K562 (cell line): ENCODE data around the gene EFCAB10. TPM values are rescaled to one million over a fixed set of nuclear protein-coding genes. Genes with fewer than 3 reads are reported as not detected.

Source experiments
- ARID3A ChIP-seq: IDR thresholded peaks from 2 replicates; pipeline ENCODE4 v1.6.1; 2012; ENCODE audit warnings: low read depth, low read length, improper control_type of control experiment, borderline replicate concordance
- CHD1 ChIP-seq: fragments of 200-600 bp; sonication (generic); IDR thresholded peaks from one replicate; pipeline ENCODE4 v1.6.1; 2012; ENCODE audit warnings: mild to moderate bottlenecking, moderate library complexity, low read length, inconsistent platforms
- CTBP1 ChIP-seq: fragments of 450-650 bp; IDR thresholded peaks from 2 replicates; pipeline ENCODE4 v1.6.1; 2016; ENCODE audit warnings: borderline replicate concordance
- FOXM1 ChIP-seq, 2 experiments: fragments of 450-650 bp in 1 of 2; sonication (generic) in 1 of 2; formaldehyde crosslinking in 1 of 2; IDR thresholded peaks; 2 replicates each; pipeline versions ENCODE4 v1.6.1 to v1.9.0; 2017 to 2022; ENCODE audit warnings: low read depth in 2 of 2, mild to moderate bottlenecking in 2 of 2, missing genetic modification reagents in 1 of 2, moderate library complexity in 1 of 2
- GTF2F1 ChIP-seq: IDR thresholded peaks from 2 replicates; pipeline ENCODE4 v1.6.1; 2011; ENCODE audit warnings: low read depth, low read length, improper control_type of control experiment
- NR2C1 ChIP-seq, 2 experiments: fragments of 450-650 bp; IDR thresholded peaks; 2 replicates each; pipeline ENCODE4 v1.6.1; 2017; ENCODE audit warnings: mild to moderate bottlenecking in 2 of 2, antibody characterized with exemption in 1 of 2, inconsistent platforms in 1 of 2, missing compliant biosample characterization in 1 of 2, missing genetic modification characterization in 1 of 2
- PTTG1 ChIP-seq: fragments of 450-650 bp; IDR thresholded peaks from 2 replicates; pipeline ENCODE4 v1.6.1; 2016; ENCODE audit warnings: low read depth, mild to moderate bottlenecking, missing genetic modification characterization, missing compliant biosample characterization
- SMAD4 ChIP-seq: fragments of 250-450 bp; sonication (Bioruptor Pico); conservative IDR thresholded peaks from 2 replicates; pipeline ENCODE4 v1.8.0; 2021; ENCODE audit warnings: inconsistent platforms, mild to moderate bottlenecking, moderate library complexity
- SRF ChIP-seq, 2 experiments: fragments of 250-450, 450-650 bp in 1 of 2; sonication (Bioruptor Pico) in 1 of 2; sonication (generic) in 1 of 2; formaldehyde crosslinking; IDR thresholded peaks; 2 replicates each; pipeline versions ENCODE4 v1.5.0 to v1.5.1; 2020 to 2022; ENCODE audit warnings: mild to moderate bottlenecking in 1 of 2, missing genetic modification reagents in 1 of 2
- SRSF9 ChIP-seq: fragments of 200-400 bp; formaldehyde crosslinking; IDR thresholded peaks from 2 replicates; pipeline ENCODE4 v1.6.1; 2017; ENCODE audit warnings: low read depth, low read length, borderline replicate concordance
- VEZF1 ChIP-seq: fragments of 200-800 bp; sonication (Bioruptor generic); IDR thresholded peaks from 2 replicates; pipeline ENCODE4 v1.6.1; 2017; ENCODE audit warnings: missing genetic modification characterization, missing compliant biosample characterization
- ZNF133 ChIP-seq: fragments of 250-450 bp; sonication (Bioruptor Pico); IDR thresholded peaks from 2 replicates; pipeline ENCODE4 v1.4.0; 2020; ENCODE audit warnings: mild to moderate bottlenecking
- polyA plus RNA-seq, 8 experiments: library from polyadenylated mRNA; depleted of rRNA in 4 of 8; stranded (reverse) in 5 of 8; unstranded in 3 of 8; fragments of >200 nt; fragmentation: Nextera tagmentation in 2 of 8; fragmentation: Illumina TruSeq in 1 of 8; extraction: Ambion mirVana in 2 of 8; extraction: Trizol in 1 of 8; gene quantifications; 2 replicates each; pipeline versions ENCODE4 v1.2.1 to v1.2.3, GENCODE V29; 2011 to 2014; ENCODE audit warnings: inconsistent platforms in 1 of 8, missing spikeins in 1 of 8
- total RNA-seq, 7 experiments: library from RNA; depleted of rRNA in 6 of 7; stranded (reverse); fragments of >200 nt in 6 of 7; fragmentation: Illumina TruSeq in 2 of 7; extraction: Trizol in 2 of 7; gene quantifications; 2 replicates each; pipeline versions ENCODE4 v1.2.1 to v1.2.3, GENCODE V29; 2011 to 2021; ENCODE audit warnings: low replicate concordance in 1 of 7
- TF ChIP-seq, protein P1 (sequence below): fragments of 250-450 bp; sonication (Bioruptor Pico); IDR thresholded peaks from 2 replicates; pipeline ENCODE4 v1.4.0; 2020
- TF ChIP-seq, protein P2 (sequence below): sonication (generic); formaldehyde crosslinking; IDR thresholded peaks from 2 replicates; pipeline ENCODE4 v1.8.1; 2023; ENCODE audit warnings: mild to moderate bottlenecking, missing genetic modification reagents
- TF ChIP-seq, protein P3 (sequence below): fragments of 250-450 bp; sonication (Bioruptor Pico); IDR thresholded peaks from 2 replicates; pipeline ENCODE4 v1.8.0; 2021; ENCODE audit warnings: mild to moderate bottlenecking, moderate library complexity
- TF ChIP-seq, protein P4 (sequence below): fragments of 450-650 bp; formaldehyde crosslinking; IDR thresholded peaks from 2 replicates; pipeline ENCODE4 v1.4.0; 2020; ENCODE audit warnings: mild to moderate bottlenecking

EFCAB10 gene
- total and polyA plus RNA-seq, 9 of the 15 experiments (the other 6 are each of a cell fraction or from before 2014, with no cell fraction given) = 5.0 to 21.4 (median 16.8) TPM

DNA sequence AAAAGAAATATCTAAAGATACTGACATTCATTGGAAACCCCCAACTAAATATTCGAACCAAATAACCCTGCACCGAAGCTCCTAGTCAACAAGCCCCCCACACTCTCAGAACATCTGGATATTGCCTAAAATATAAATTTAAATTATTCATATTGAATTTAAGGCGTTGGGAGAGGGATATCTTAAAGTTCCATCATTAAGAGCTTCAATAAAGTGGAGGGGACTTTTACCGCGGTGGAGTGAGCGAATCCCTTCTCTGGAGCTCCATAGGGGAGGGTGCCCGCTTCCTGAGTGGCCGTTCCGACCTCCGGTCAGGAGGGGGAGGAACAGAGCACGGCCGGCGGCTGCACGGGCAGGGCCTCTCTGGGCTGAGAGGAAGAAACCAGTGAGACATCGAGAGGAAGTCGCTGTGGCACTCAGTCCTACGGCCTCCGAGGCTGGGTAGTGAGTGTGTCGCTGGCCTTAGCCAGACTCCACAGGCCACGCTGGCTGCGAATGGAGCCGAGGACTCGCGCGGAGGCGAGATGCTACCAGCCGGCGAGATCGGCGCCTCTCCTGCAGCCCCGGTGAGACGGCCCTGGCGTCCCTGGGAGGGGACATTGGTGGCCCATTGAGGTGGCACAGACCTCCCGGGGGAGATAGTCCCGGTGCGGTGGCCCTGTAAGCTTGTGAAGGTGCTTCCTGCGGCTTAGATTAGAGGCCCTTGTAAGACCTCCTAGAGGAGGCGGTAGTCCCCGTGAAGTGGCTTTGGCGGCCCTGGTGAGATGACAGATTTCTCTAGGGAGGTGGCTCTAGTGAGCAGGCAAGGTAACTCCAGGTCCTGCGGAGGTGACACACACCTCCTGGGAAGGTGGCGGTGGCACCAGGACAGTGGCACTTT is 49.3 kb downstream of the EFCAB10 start, which contains the start of gene RINT1 (continued):
- peak in 1 of 2 experiments; percentile 1; a peak in 1 of 4 replicates for TF ChIP-seq SRF (CRISPR knock-in tag; IDR thresholded peaks at IDR 0.05)
- TF ChIP-seq ARID3A = no peak
- peak; percentile 90 for TF ChIP-seq CHD1
- TF ChIP-seq, protein P1, sequence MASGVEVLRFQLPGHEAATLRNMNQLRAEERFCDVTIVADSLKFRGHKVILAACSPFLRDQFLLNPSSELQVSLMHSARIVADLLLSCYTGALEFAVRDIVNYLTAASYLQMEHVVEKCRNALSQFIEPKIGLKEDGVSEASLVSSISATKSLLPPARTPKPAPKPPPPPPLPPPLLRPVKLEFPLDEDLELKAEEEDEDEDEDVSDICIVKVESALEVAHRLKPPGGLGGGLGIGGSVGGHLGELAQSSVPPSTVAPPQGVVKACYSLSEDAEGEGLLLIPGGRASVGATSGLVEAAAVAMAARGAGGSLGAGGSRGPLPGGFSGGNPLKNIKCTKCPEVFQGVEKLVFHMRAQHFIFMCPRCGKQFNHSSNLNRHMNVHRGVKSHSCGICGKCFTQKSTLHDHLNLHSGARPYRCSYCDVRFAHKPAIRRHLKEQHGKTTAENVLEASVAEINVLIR (CRISPR knock-in tag) = no peak
- TF ChIP-seq ZNF133 (CRISPR knock-in tag) = 0 out of 2 replicates have a peak, but pooled peaks have one; percentile 77
- TF ChIP-seq FOXM1 (IDR thresholded peaks at IDR 0.05; ENCODE audit: low read depth) = peak; percentile 71
- TF ChIP-seq FOXM1 (CRISPR knock-in tag; IDR thresholded peaks at IDR 0.05; ENCODE audit: low read depth) = peak; percentile 84
- peak; percentile 91 for TF ChIP-seq CTBP1
- TF ChIP-seq, protein P2, sequence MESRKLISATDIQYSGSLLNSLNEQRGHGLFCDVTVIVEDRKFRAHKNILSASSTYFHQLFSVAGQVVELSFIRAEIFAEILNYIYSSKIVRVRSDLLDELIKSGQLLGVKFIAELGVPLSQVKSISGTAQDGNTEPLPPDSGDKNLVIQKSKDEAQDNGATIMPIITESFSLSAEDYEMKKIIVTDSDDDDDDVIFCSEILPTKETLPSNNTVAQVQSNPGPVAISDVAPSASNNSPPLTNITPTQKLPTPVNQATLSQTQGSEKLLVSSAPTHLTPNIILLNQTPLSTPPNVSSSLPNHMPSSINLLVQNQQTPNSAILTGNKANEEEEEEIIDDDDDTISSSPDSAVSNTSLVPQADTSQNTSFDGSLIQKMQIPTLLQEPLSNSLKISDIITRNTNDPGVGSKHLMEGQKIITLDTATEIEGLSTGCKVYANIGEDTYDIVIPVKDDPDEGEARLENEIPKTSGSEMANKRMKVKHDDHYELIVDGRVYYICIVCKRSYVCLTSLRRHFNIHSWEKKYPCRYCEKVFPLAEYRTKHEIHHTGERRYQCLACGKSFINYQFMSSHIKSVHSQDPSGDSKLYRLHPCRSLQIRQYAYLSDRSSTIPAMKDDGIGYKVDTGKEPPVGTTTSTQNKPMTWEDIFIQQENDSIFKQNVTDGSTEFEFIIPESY (CRISPR knock-in tag) = peak; percentile 78
- TF ChIP-seq GTF2F1 = peak; percentile 79; the same call in 1 of the 2 replicates
- no peak for TF ChIP-seq PTTG1 (tag)
- peak; percentile 63 for TF ChIP-seq SMAD4 (CRISPR knock-in tag)
- peak; percentile 63 for TF ChIP-seq VEZF1 (CRISPR knock-in tag)
- no peak for TF ChIP-seq SRSF9
- TF ChIP-seq, protein P3, sequence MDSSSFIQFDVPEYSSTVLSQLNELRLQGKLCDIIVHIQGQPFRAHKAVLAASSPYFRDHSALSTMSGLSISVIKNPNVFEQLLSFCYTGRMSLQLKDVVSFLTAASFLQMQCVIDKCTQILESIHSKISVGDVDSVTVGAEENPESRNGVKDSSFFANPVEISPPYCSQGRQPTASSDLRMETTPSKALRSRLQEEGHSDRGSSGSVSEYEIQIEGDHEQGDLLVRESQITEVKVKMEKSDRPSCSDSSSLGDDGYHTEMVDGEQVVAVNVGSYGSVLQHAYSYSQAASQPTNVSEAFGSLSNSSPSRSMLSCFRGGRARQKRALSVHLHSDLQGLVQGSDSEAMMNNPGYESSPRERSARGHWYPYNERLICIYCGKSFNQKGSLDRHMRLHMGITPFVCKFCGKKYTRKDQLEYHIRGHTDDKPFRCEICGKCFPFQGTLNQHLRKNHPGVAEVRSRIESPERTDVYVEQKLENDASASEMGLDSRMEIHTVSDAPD = no peak
- TF ChIP-seq, protein P4, sequence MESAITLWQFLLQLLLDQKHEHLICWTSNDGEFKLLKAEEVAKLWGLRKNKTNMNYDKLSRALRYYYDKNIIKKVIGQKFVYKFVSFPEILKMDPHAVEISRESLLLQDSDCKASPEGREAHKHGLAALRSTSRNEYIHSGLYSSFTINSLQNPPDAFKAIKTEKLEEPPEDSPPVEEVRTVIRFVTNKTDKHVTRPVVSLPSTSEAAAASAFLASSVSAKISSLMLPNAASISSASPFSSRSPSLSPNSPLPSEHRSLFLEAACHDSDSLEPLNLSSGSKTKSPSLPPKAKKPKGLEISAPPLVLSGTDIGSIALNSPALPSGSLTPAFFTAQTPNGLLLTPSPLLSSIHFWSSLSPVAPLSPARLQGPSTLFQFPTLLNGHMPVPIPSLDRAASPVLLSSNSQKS (CRISPR knock-in tag) = no peak
- peak; percentile 67; the same call in 1 of the 2 replicates for TF ChIP-seq NR2C1 (IDR thresholded peaks at IDR 0.05)
- no peak for TF ChIP-seq NR2C1 (tag; IDR thresholded peaks at IDR 0.05)
